Kidney (tissue), 14 donors: Measurements from ENCODE around the gene ZNF324. TPM values are rescaled to one million over a fixed set of nuclear protein-coding genes. Genes with fewer than 3 reads are reported as not detected.

Experiments
- DNase-seq, 5 donors: peaks; one replicate each; pipeline ENCODE4 v3.0.0-alpha.2; 2013 to 2020
- FAIRE-seq: peaks from 2 replicates; lab custom pipeline; 2012; peaks lifted over from hg19 to GRCh38; lab: Jason Lieb, UNC
- H3K27ac ChIP-seq, 2 donors: one replicate each; pipeline ENCODE4 v1.7.0; 2013; ENCODE audit warnings: low read depth in 2 of 2, low read length in 2 of 2, inconsistent platforms in 1 of 2
- H3K27me3 ChIP-seq: one replicate; pipeline ENCODE4 v1.7.1; 2013; ENCODE audit warnings: low read length, inconsistent platforms; ENCODE audit not compliant: control insufficient read depth, insufficient read depth
- H3K36me3 ChIP-seq, 3 donors: one replicate each; pipeline versions ENCODE4 v1.7.0 to v1.7.1; 2013; ENCODE audit warnings: low read length in 3 of 3, control low read depth in 1 of 3, inconsistent platforms in 1 of 3; ENCODE audit not compliant: insufficient read depth in 3 of 3, control insufficient read depth in 2 of 3
- H3K4me1 ChIP-seq, 3 donors: one replicate each; pipeline versions ENCODE4 v1.7.0 to v1.7.1; 2013; ENCODE audit warnings: low read length in 3 of 3, inconsistent platforms in 1 of 3, low read depth in 1 of 3; ENCODE audit not compliant: control insufficient read depth in 2 of 3, insufficient read depth in 2 of 3
- H3K4me3 ChIP-seq, 3 donors: one replicate each; pipeline versions ENCODE4 v1.7.0 to v1.8.1; 2013; ENCODE audit warnings: low read length in 3 of 3, control low read depth in 1 of 3, inconsistent platforms in 1 of 3
- H3K9ac ChIP-seq, 3 donors: one replicate each; pipeline versions ENCODE4 v1.7.0 to v1.7.1; 2013; ENCODE audit warnings: low read length in 3 of 3, control low read depth in 1 of 3, inconsistent platforms in 1 of 3
- H3K9me3 ChIP-seq, 3 donors: one replicate each; pipeline versions ENCODE4 v1.7.0 to v1.7.1; 2013; ENCODE audit warnings: low read length in 3 of 3, control low read depth in 1 of 3, inconsistent platforms in 1 of 3; ENCODE audit not compliant: control insufficient read depth in 2 of 3, insufficient read depth in 1 of 3
- intact Hi-C: fragments of 100-400 bp; cut with DNase I; formaldehyde crosslinking; loops from one replicate; pipeline ENCODE4 v1.11.1; 2022
- polyA plus RNA-seq: library from polyadenylated mRNA; stranded (reverse); fragments of 350-450 nt; fragmentation: Illumina TruSeq; extraction: RNeasy Lipid Tissue Mini Kit (QIAGEN cat#74804); gene quantifications from one replicate; pipeline ENCODE4 v1.2.3, GENCODE V29; 2014; ENCODE audit warnings: low read depth, low replicate concordance; ENCODE audit not compliant: insufficient read depth
- total RNA-seq: library from RNA; stranded (reverse); fragmentation: NEBNext Ultra II Directional; extraction: Animal tissue kit (Norgen Biotek cat#: 25700); gene quantifications from one replicate; pipeline ENCODE4 v1.2.1, GENCODE V29; 2021
- TF ChIP-seq, protein P1 (sequence below): IDR thresholded peaks from 3 replicates; pipeline ENCODE4 v1.5.1; 2012; ENCODE audit warnings: mild to moderate bottlenecking, moderate library complexity, borderline replicate concordance; ENCODE audit not compliant: insufficient read depth; ENCODE audit errors: extremely low read depth
- donor health status: control.
- donor health status: control.
- donor health status: control.
- donor health status: control.
- donor health status: control.
- donor health status: DM: yes; HTN: yes; CAD: no.
- donor health status: Normal renal cell carcinoma (clear cell type).

The ZNF324 gene
- total and polyA plus RNA-seq, 2 donors from 2014 or later, result 3.9 to 13.0 TPM

DNA sequence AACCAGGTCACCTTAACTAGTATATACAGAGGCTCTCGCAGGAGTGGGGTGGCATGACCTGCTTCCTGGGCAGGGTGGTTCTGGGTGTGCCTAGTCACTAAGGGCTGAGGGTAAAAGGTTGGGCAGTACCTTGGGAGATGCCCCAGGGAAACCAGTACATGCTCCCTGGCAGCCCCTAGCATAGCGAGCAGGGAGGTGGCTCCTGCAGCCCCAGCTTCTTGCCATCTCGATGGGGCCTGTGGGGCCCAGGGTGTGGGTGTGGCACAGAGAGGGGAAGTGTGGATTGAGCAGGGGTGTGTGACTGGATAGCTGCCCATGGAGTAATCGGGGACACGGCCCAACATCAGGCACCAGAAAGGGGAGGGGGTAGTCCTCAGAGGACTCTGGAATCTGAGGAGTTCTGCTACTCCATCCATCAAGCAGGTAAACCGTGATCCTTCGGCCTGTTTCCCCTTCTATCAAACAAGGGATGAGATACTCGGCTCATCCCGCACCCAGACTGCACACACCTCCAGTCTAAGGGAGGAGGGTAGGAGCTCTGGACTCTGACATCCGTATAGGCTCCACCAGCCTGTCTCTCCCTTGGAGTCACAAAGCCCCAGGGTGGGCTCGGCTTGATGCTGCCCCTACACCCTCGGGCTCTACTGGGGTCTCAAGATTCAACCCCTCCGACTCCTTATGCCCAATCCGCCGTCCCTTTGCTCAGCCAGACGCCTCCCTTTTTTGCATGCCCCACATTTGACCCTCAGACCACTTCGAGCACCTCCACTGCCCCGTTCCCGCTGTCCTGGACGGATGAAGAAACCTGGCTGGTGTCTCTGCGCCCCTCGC, 51.6 kb downstream of the ZNF324 start:
- Histone ChIP-seq H3K4me1 (peaks cover 4 to 27% (median 7%) of the 10 kb centered on the region in 3 donors), H3K27ac (peak overlapping the region; percentile 88 to 97), H3K27me3 (no peaks in the 10 kb centered on the region), H3K4me3 (peak overlapping the region; percentile 76 to 90 (median 86)), H3K9me3 (no peaks in the 10 kb centered on the region), H3K36me3 (peaks cover 0 to 10% (median 7%) of the 10 kb centered on the region in 3 donors), H3K9ac (peak overlapping the region; percentile 60 to 74 (median 70))
- DNase-seq, result peak in 1 of 5 donors; percentile 63
- FAIRE-seq, result no peak
- TF ChIP-seq, protein P1, sequence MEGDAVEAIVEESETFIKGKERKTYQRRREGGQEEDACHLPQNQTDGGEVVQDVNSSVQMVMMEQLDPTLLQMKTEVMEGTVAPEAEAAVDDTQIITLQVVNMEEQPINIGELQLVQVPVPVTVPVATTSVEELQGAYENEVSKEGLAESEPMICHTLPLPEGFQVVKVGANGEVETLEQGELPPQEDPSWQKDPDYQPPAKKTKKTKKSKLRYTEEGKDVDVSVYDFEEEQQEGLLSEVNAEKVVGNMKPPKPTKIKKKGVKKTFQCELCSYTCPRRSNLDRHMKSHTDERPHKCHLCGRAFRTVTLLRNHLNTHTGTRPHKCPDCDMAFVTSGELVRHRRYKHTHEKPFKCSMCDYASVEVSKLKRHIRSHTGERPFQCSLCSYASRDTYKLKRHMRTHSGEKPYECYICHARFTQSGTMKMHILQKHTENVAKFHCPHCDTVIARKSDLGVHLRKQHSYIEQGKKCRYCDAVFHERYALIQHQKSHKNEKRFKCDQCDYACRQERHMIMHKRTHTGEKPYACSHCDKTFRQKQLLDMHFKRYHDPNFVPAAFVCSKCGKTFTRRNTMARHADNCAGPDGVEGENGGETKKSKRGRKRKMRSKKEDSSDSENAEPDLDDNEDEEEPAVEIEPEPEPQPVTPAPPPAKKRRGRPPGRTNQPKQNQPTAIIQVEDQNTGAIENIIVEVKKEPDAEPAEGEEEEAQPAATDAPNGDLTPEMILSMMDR, result no peak
- intact Hi-C loops, result no loop called here

DNA sequence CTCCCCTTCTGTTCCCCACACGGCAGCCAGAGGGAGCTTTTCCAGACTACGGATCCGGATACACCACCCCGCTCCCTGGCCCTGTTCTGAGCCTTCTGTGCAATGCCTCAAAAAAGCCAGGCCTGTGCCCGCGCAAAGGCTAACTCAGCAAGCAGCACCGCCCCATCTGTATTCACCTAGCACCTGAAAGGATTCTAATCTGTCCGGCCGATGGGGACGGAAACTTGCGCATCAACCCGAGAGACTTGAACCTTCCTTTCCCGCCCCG, 52.1 kb downstream of the ZNF324 start:
- Histone ChIP-seq H3K4me3 (peak overlapping the region; percentile 76 to 90 (median 86)), H3K9me3 (no peaks in the 10 kb centered on the region), H3K27me3 (no peaks in the 10 kb centered on the region), H3K27ac (peak overlapping the region; percentile 88 to 97), H3K36me3 (peaks cover 0 to 10% (median 7%) of the 10 kb centered on the region in 3 donors), H3K4me1 (peaks cover 4 to 27% (median 7%) of the 10 kb centered on the region in 3 donors), H3K9ac (peak overlapping the region; percentile 60 to 74 (median 70))
- FAIRE-seq, result no peak
- TF ChIP-seq, protein P1, result peak; percentile 60
- DNase-seq, result peak; percentile 83 to 92 (median 87)
- intact Hi-C loops, result no loop called here

- TF ChIP-seq, protein P1, result peak; percentile 67
- Histone ChIP-seq H3K4me1 (peaks cover 4 to 24% (median 7%) of the 10 kb centered on the region in 3 donors), H3K27me3 (no peaks in the 10 kb centered on the region), H3K9me3 (no peaks in the 10 kb centered on the region), H3K36me3 (peaks cover 0 to 10% (median 7%) of the 10 kb centered on the region in 3 donors), H3K9ac (peak within 1 kb of the TSS; percentile 60 to 74 (median 70)), H3K27ac (peak within 1 kb of the TSS; percentile 88 to 97), H3K4me3 (peak within 1 kb of the TSS; percentile 85 to 90 (median 86))
- intact Hi-C loops, result no loop called here
- DNase-seq (peak; percentile 96 to 98 (median 98)), FAIRE-seq (no peak)
These were observed 52.7 kb downstream of the ZNF324 start, which contains the start of gene ZBTB45 for GRCh38 chr19:58519355-58520256. Gene ZBTB45 (minus strand): TSS chr19:58519810. CDS start chr19:58517673, 2,137 bp downstream.
